Left renal pelvis (tissue), 4 donors: ENCODE measurements around the gene GALNT2. TPM values are rescaled to one million over a fixed set of nuclear protein-coding genes. Genes with fewer than 3 reads are reported as not detected.

Source experiments
- DNase-seq, 4 donors: peaks; one replicate each; pipeline ENCODE4 v3.0.0-alpha.2; 2013; ENCODE audit warnings: low read depth in 4 of 4, low spot score in 3 of 4
- polyA plus RNA-seq, 4 donors: library from polyadenylated mRNA; unstranded; fragments of 120-200 nt; gene quantifications; one replicate each; pipeline ENCODE4 v1.2.1, GENCODE V29; 2013; ENCODE audit not compliant: insufficient read length in 4 of 4

GALNT2 gene
- polyA plus RNA-seq, 4 donors, result 48.2 to 58.4 (median 55.8) TPM

- no peak for DNase-seq
These were observed 15.9 kb upstream of the GALNT2 start for GRCh38 chr1:230050973-230051735.

DNA sequence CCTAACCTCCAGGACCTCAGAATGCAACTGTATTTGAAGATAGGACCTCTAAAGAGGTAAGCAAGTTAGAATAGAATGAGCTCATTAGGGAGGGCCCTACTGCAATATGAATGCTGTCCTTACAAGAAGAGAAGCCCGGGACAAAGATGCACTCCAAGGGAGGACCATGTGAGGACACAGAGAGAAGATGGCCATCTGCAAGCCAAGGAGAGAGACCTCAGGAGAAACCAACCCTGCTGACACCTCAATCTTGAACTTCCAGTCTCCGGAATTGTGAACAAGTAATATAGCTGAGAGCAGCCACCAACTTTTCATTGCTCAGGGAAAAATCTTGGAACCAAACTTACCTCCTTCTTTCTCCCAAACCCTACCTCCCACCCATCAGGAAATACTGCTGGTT lies 15.0 kb upstream of the GALNT2 start:
- DNase-seq, result no peak

- DNase-seq, result no peak
These were observed 14.4 kb upstream of the GALNT2 start for GRCh38 chr1:230052665-230053064.

GRCh38 chr1:230054092-230054749 lies 12.8 kb upstream of the GALNT2 start:
- no peak for DNase-seq

- no peak for DNase-seq
These were observed 10.9 kb upstream of the GALNT2 start for GRCh38 chr1:230056098-230056497.

- DNase-seq, result no peak
These were observed 9.9 kb upstream of the GALNT2 start for GRCh38 chr1:230057100-230057499.

- DNase-seq, result no peak
These were observed 9.1 kb upstream of the GALNT2 start for GRCh38 chr1:230057681-230058565.

- no peak for DNase-seq
These were observed 8.4 kb upstream of the GALNT2 start for GRCh38 chr1:230058626-230059025.

DNA sequence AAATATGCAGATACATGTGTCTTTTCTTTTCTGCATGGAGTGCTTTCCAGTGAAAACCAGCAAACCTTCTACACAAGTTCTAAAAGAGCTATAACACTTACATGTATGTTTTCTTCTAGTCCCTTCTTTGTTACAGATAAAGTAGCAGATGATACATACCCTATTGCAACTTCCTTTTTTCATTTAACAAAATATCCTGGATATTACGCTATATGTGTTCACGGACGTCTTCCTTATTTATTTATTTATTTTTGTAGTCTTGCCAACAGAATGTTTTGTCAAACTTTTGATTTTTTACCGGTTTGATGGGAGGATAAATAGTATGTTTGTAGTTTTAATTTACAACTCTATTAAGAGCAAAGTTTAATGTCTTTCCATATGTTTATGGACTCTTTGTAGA lies 5.2 kb upstream of the GALNT2 start:
- DNase-seq, result no peak

DNA sequence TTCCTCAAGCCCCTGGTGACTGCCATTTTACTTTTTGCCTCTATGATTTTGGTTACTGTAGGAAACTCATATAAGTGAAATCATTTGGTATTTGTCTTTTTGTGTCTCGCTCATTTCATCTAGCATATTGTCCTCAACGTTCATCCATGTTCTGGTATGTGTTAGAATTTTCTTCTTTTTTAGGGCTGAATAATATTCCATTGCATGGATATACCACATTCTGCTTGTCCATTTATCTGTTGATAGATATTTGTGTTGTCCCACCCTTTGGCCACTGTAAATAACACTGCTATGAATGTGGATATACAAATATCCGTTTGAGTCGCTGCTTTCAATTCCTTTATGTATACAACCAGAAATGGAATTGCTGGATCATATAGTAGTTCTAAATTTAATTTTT lies 4.5 kb upstream of the GALNT2 start:
- DNase-seq, result no peak

- DNase-seq, result no peak
These were observed 2.8 kb upstream of the GALNT2 start for GRCh38 chr1:230064283-230064682.

GRCh38 chr1:230065161-230065560 lies 1.9 kb upstream of the GALNT2 start:
- DNase-seq, result no peak

- no peak for DNase-seq
These were observed 1.5 kb upstream of the GALNT2 start for GRCh38 chr1:230065571-230065970.

DNA sequence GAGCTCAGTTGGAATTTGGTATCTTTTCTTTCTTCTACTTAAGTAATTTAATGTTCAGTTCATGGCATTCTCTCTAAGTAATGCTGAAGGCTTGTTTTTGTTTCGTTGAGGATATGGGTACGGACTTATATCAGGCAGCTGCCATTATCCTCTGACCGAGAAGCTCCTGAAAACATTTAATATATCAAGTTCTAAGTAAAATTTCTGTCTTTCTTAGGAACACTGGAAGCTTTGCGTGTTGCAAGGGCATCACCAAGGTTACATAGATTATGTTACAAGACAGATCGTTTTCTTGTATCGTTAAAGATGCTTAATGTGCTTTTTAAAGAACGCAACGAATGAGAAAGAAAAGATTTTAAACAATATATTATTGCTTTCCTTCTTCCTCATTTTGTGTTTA lies 1.0 kb upstream of the GALNT2 start:
- no peak for DNase-seq

GRCh38 chr1:230067419-230067870 lies 407 bp downstream of the GALNT2 start:
- no peak for DNase-seq

- no peak for DNase-seq
These were observed 1.0 kb downstream of the GALNT2 start for GRCh38 chr1:230067871-230068620.

GRCh38 chr1:230068621-230068873 lies 1.5 kb downstream of the GALNT2 start:
- no peak for DNase-seq

GRCh38 chr1:230068952-230069684 lies 2.1 kb downstream of the GALNT2 start:
- DNase-seq, result no peak

- no peak for DNase-seq
These were observed 2.8 kb downstream of the GALNT2 start for GRCh38 chr1:230069796-230070195.
